IPS-18c (cell line): Measurements from ENCODE around the gene COA5.

Experiments
- H3K4me3 ChIP-seq: 2 replicates; pipeline ENCODE4 v1.7.0; 2013; ENCODE audit warnings: low read depth, mild to moderate bottlenecking, low read length, moderate library complexity; ENCODE audit not compliant: insufficient read depth
- H3K9me3 ChIP-seq: one replicate; pipeline ENCODE4 v1.6.1; 2013; ENCODE audit warnings: mild to moderate bottlenecking, low read length, moderate library complexity; ENCODE audit not compliant: control insufficient read depth, insufficient read depth

Gene COA5

GRCh38 chr2:98608116-98608961, at the start of gene COA5, which contains the start of gene UNC50:
TSS of gene COA5 (minus strand) at chr2:98608512. CDS start at chr2:98608405, 107 bp downstream.
TSS of gene UNC50 (plus strand) at chr2:98608589. CDS start at chr2:98609760, 1,171 bp downstream.
- no peaks in the 10 kb centered on the region for H3K9me3 ChIP-seq
- peak within 1 kb of the TSS; percentile 94 for H3K4me3 ChIP-seq

- no peak overlapping the region for H3K4me3 ChIP-seq
Observed at GRCh38 chr2:98656800-98657199, 48.5 kb upstream of the COA5 start.

GRCh38 chr2:98654699-98655495, 46.6 kb upstream of the COA5 start:
- Histone ChIP-seq H3K4me3 (no peak overlapping the region), H3K9me3 (no peaks in the 10 kb centered on the region)

More at GRCh38 chr2:98656800-98657199, 48.5 kb upstream of the COA5 start:
- no peaks in the 10 kb centered on the region for H3K9me3 ChIP-seq

GRCh38 chr2:98650998-98651397, 42.7 kb upstream of the COA5 start:
- H3K4me3 ChIP-seq, result no peak overlapping the region
- H3K9me3 ChIP-seq, result no peaks in the 10 kb centered on the region

GRCh38 chr2:98649992-98650375, 41.7 kb upstream of the COA5 start:
- Histone ChIP-seq H3K9me3 (no peaks in the 10 kb centered on the region), H3K4me3 (no peak overlapping the region)

- H3K9me3 ChIP-seq, result no peaks in the 10 kb centered on the region
- H3K4me3 ChIP-seq, result no peak overlapping the region
Observed at GRCh38 chr2:98649135-98649991, 41.1 kb upstream of the COA5 start.

- Histone ChIP-seq H3K9me3 (no peaks in the 10 kb centered on the region), H3K4me3 (no peak overlapping the region)
Observed at GRCh38 chr2:98648451-98648850, 40.1 kb upstream of the COA5 start.

- no peak overlapping the region for H3K4me3 ChIP-seq
- H3K9me3 ChIP-seq, result no peaks in the 10 kb centered on the region
Observed at GRCh38 chr2:98647636-98648035, 39.3 kb upstream of the COA5 start.

GRCh38 chr2:98643496-98644100, 35.3 kb upstream of the COA5 start:
- Histone ChIP-seq H3K9me3 (no peaks in the 10 kb centered on the region), H3K4me3 (no peak overlapping the region)

GRCh38 chr2:98637401-98638147, 29.3 kb upstream of the COA5 start:
- no peak overlapping the region for H3K4me3 ChIP-seq

GRCh38 chr2:98634406-98635092, 26.2 kb upstream of the COA5 start:
- Histone ChIP-seq H3K9me3 (no peaks in the 10 kb centered on the region), H3K4me3 (no peak overlapping the region)

More at GRCh38 chr2:98637401-98638147, 29.3 kb upstream of the COA5 start:
- no peaks in the 10 kb centered on the region for H3K9me3 ChIP-seq

GRCh38 chr2:98632351-98632750, 24.0 kb upstream of the COA5 start:
- Histone ChIP-seq H3K4me3 (no peak overlapping the region), H3K9me3 (no peaks in the 10 kb centered on the region)

GRCh38 chr2:98623657-98624056, 15.3 kb upstream of the COA5 start:
- no peak overlapping the region for H3K4me3 ChIP-seq
- H3K9me3 ChIP-seq, result no peaks in the 10 kb centered on the region

GRCh38 chr2:98617149-98617548, 8.8 kb upstream of the COA5 start:
- Histone ChIP-seq H3K9me3 (no peaks in the 10 kb centered on the region), H3K4me3 (no peak overlapping the region)

GRCh38 chr2:98615481-98615880, 7.2 kb upstream of the COA5 start:
- H3K9me3 ChIP-seq, result no peaks in the 10 kb centered on the region

More at GRCh38 chr2:98615481-98615880, 7.2 kb upstream of the COA5 start:
- no peak overlapping the region for H3K4me3 ChIP-seq
